Stimulated activated CD4-positive, alpha-beta T cell treated with anti-CD3 and anti-CD28 coated beads, Interleukin-2, amount 100 ng/mL, for 48 hours (primary cell): Measurements from ENCODE around the gene OSBPL3.

Experiments
- DNase-seq, 2 donors: peaks; one replicate each; pipeline ENCODE4 v3.0.0-alpha.2; 2020

Gene OSBPL3

GRCh38 chr7:24752073-24752800 lies 227.7 kb downstream of the OSBPL3 start:
- DNase-seq = no peak

GRCh38 chr7:24751484-24751883 lies 228.5 kb downstream of the OSBPL3 start:
- DNase-seq = no peak

GRCh38 chr7:24750441-24751055 lies 229.4 kb downstream of the OSBPL3 start:
- DNase-seq = no peak

GRCh38 chr7:24748521-24748920 lies 231.5 kb downstream of the OSBPL3 start:
- DNase-seq = no peak
